ENCODE data around the gene UCK1. TPM values are rescaled to one million over a fixed set of nuclear protein-coding genes. Genes with fewer than 3 reads are reported as not detected.

UCK1 gene
- total and polyA plus RNA-seq, 4 donors = 13.4 to 34.1 (median 24.0) TPM

GRCh38 chr9:131496844-131497405, 34.1 kb downstream of the UCK1 start:
- no peaks in the 10 kb centered on the region for H3K27me3 ChIP-seq (ENCODE audit: control insufficient read depth in 4 of 4, insufficient read depth in 4 of 4, low read length in 3 of 4)
- 55% methylated on average over 10 of the region's 10 CpGs for WGBS

GRCh38 chr9:131495785-131496184, 35.3 kb downstream of the UCK1 start:
- H3K4me1 ChIP-seq (ENCODE audit: control insufficient read depth in 4 of 4, insufficient read depth in 4 of 4, low read length in 3 of 4) = peaks cover 0 to 3% (median 0%) of the 10 kb centered on the region in 4 donors
- H3K9ac ChIP-seq (ENCODE audit: low read depth in 1 of 2, low read length in 2 of 2) = no peak overlapping the region
- TF ChIP-seq GABPA (IDR thresholded peaks at IDR 0.05 in 1 of 2, conservative IDR thresholded peaks at IDR 0.05 in 1 of 2) = no peak
- TF ChIP-seq NR2F2 (IDR thresholded peaks at IDR 0.05) = no peak
- no peak for TF ChIP-seq SP1 (IDR thresholded peaks at IDR 0.05)
- no peak for TF ChIP-seq CTCF (IDR thresholded peaks at IDR 0.05; ENCODE audit: low read depth, low read length, missing input control)
- no peak for TF ChIP-seq HNF4G (IDR thresholded peaks at IDR 0.05)
- TF ChIP-seq RAD21 (IDR thresholded peaks at IDR 0.05) = no peak
- TF ChIP-seq ZBTB33 (IDR thresholded peaks at IDR 0.05) = no peak
- TF ChIP-seq FOXA1 (IDR thresholded peaks at IDR 0.05) = no peak
- TF ChIP-seq HNF4A (conservative IDR thresholded peaks at IDR 0.05) = no peak
- TF ChIP-seq MAX (IDR thresholded peaks at IDR 0.05) = no peak
- TF ChIP-seq ATF3 (IDR thresholded peaks at IDR 0.05) = no peak
- TF ChIP-seq REST (IDR thresholded peaks at IDR 0.05) = no peak
- no peak for TF ChIP-seq YY1 (IDR thresholded peaks at IDR 0.05)
- no peak for TF ChIP-seq FOXA2 (IDR thresholded peaks at IDR 0.05)
- no peak for TF ChIP-seq TAF1 (conservative IDR thresholded peaks at IDR 0.05)
- no peak for TF ChIP-seq EGR1 (IDR thresholded peaks at IDR 0.05; ENCODE audit: low read depth in 2 of 2)
- peaks cover 38 to 89% (median 66%) of the 10 kb centered on the region in 4 donors for H3K36me3 ChIP-seq (ENCODE audit: control insufficient read depth in 4 of 4, insufficient read depth in 3 of 4, low read depth in 1 of 4, low read length in 3 of 4)
- DNase-seq (ENCODE audit: low spot score) = no peak
- WGBS = 91% methylated on average over 22 of the region's 22 CpGs
- H3K27ac ChIP-seq (ENCODE audit: low read depth in 1 of 2, low read length in 2 of 2) = no peak overlapping the region
- no peaks in the 10 kb centered on the region for H3K9me3 ChIP-seq (ENCODE audit: control insufficient read depth in 4 of 4, low read length in 3 of 4)
- H3K4me3 ChIP-seq (ENCODE audit: low read depth in 1 of 3, low read length in 3 of 3) = no peak overlapping the region
- no peaks in the 10 kb centered on the region for H3K27me3 ChIP-seq (ENCODE audit: control insufficient read depth in 4 of 4, insufficient read depth in 4 of 4, low read length in 3 of 4)

More at GRCh38 chr9:131496844-131497405, 34.1 kb downstream of the UCK1 start:
- Histone ChIP-seq H3K4me1 (ENCODE audit: control insufficient read depth in 4 of 4, insufficient read depth in 4 of 4, low read length in 3 of 4) (peaks cover 0 to 4% (median 0%) of the 10 kb centered on the region in 4 donors), H3K9ac (ENCODE audit: low read depth in 1 of 2, low read length in 2 of 2) (no peak overlapping the region), H3K9me3 (ENCODE audit: control insufficient read depth in 4 of 4, low read length in 3 of 4) (no peaks in the 10 kb centered on the region), H3K36me3 (ENCODE audit: control insufficient read depth in 4 of 4, insufficient read depth in 3 of 4, low read depth in 1 of 4, low read length in 3 of 4) (peaks cover 29 to 77% (median 55%) of the 10 kb centered on the region in 4 donors), H3K4me3 (ENCODE audit: low read depth in 1 of 3, low read length in 3 of 3) (no peak overlapping the region), H3K27ac (ENCODE audit: low read depth in 1 of 2, low read length in 2 of 2) (no peak overlapping the region)
- DNase-seq (ENCODE audit: low spot score) = no peak
- no peak for TF ChIP-seq CTCF (IDR thresholded peaks at IDR 0.05; ENCODE audit: low read depth, low read length, missing input control)
- peak; percentile 14 to 44 for TF ChIP-seq HNF4A (conservative IDR thresholded peaks at IDR 0.05)

Data from liver (tissue), 9 donors.